HepG2 (cell line): ENCODE results near the gene EZH1. TPM values are rescaled to one million over a fixed set of nuclear protein-coding genes. Genes with fewer than 3 reads are reported as not detected.

ENCODE experiments used
- AGO2 ChIP-seq: fragments of 200-400 bp; formaldehyde crosslinking; optimal IDR thresholded peaks from 2 replicates; pipeline ENCODE3; 2017; ENCODE audit warnings: mild to moderate bottlenecking, low read depth, low read length, moderate library complexity
- BCL3 ChIP-seq: sonication (generic); formaldehyde crosslinking; IDR thresholded peaks from 2 replicates; pipeline ENCODE4 v1.5.1; 2020; ENCODE audit warnings: mild to moderate bottlenecking, missing genetic modification reagents, moderate library complexity
- CBX1 ChIP-seq: IDR thresholded peaks from one replicate; pipeline ENCODE4 v1.6.1; 2016; ENCODE audit warnings: antibody characterized with exemption, low read depth
- EEA1 ChIP-seq: sonication (generic); formaldehyde crosslinking; IDR thresholded peaks from 2 replicates; pipeline ENCODE4 v1.5.1; 2020; ENCODE audit warnings: mild to moderate bottlenecking, missing genetic modification reagents, borderline replicate concordance
- HCFC1 ChIP-seq: fragments of 150-350 bp; IDR thresholded peaks from 2 replicates; pipeline ENCODE4 v1.6.1; 2014; ENCODE audit warnings: low read depth, low read length
- KIAA2018 ChIP-seq: sonication (generic); formaldehyde crosslinking; IDR thresholded peaks from 2 replicates; pipeline ENCODE4 v1.5.0; 2020; ENCODE audit warnings: mild to moderate bottlenecking, missing genetic modification reagents, borderline replicate concordance
- NR1H2 ChIP-seq: sonication (generic); formaldehyde crosslinking; IDR thresholded peaks from 2 replicates; pipeline ENCODE4 v1.8.1; 2022; ENCODE audit warnings: low read depth, missing genetic modification reagents, borderline replicate concordance
- ZNF232 ChIP-seq: sonication (generic); formaldehyde crosslinking; IDR thresholded peaks from 2 replicates; pipeline ENCODE4 v1.4.0; 2020; ENCODE audit warnings: missing genetic modification reagents, borderline replicate concordance
- ZNF260 ChIP-seq: sonication (generic); formaldehyde crosslinking; IDR thresholded peaks from 2 replicates; pipeline ENCODE4 v1.4.0; 2020; ENCODE audit warnings: missing genetic modification reagents, low read depth, mild to moderate bottlenecking, borderline replicate concordance
- ZNF275 ChIP-seq: sonication (generic); formaldehyde crosslinking; IDR thresholded peaks from 2 replicates; pipeline ENCODE4 v1.8.0; 2022; ENCODE audit warnings: missing genetic modification reagents, mild to moderate bottlenecking, inconsistent platforms, borderline replicate concordance
- ZNF589 ChIP-seq: sonication (generic); formaldehyde crosslinking; conservative IDR thresholded peaks from 2 replicates; pipeline ENCODE4 v1.8.0; 2022; ENCODE audit warnings: mild to moderate bottlenecking, moderate library complexity, missing genetic modification reagents
- ZNF720 ChIP-seq: sonication (generic); formaldehyde crosslinking; IDR thresholded peaks from 2 replicates; pipeline ENCODE4 v1.4.0; 2020; ENCODE audit warnings: missing genetic modification reagents
- ZNF75D ChIP-seq: sonication (generic); formaldehyde crosslinking; IDR thresholded peaks from 2 replicates; pipeline ENCODE4 v1.8.1; 2023; ENCODE audit warnings: missing genetic modification reagents, mild to moderate bottlenecking, borderline replicate concordance
- ZNF780A ChIP-seq: sonication (generic); formaldehyde crosslinking; IDR thresholded peaks from 2 replicates; pipeline ENCODE4 v1.8.0; 2022; ENCODE audit warnings: mild to moderate bottlenecking, missing genetic modification reagents, moderate library complexity
- ZSCAN21 ChIP-seq: sonication (generic); formaldehyde crosslinking; IDR thresholded peaks from 2 replicates; pipeline ENCODE4 v1.8.0; 2022; ENCODE audit warnings: mild to moderate bottlenecking, missing genetic modification reagents, moderate library complexity, borderline replicate concordance
- polyA plus RNA-seq, 8 experiments: library from polyadenylated mRNA; depleted of rRNA in 3 of 8; stranded (reverse) in 7 of 8; unstranded in 1 of 8; fragments of >200 nt; fragmentation: Illumina TruSeq in 4 of 8; extraction: Trizol in 4 of 8; gene quantifications; 2 replicates each; pipeline versions ENCODE4 v1.2.1 to v1.2.3, GENCODE V29; 2011 to 2016; ENCODE audit warnings: low read depth in 4 of 8, missing spikeins in 1 of 8, mixed read lengths in 1 of 8; ENCODE audit not compliant: insufficient read depth in 1 of 8
- total RNA-seq, 5 experiments: library from RNA; depleted of rRNA; stranded (reverse); fragments of >200 nt; fragmentation: Illumina TruSeq; extraction: Trizol; gene quantifications; 2 replicates each; pipeline ENCODE4 v1.2.3, GENCODE V29; 2016; ENCODE audit warnings: low read depth in 1 of 5

The EZH1 gene
- total and polyA plus RNA-seq, 2 of the 13 experiments (the other 11 are each of a cell fraction or from before 2014, with no cell fraction given): 11.6 to 24.0 TPM

GRCh38 chr17:42744806-42745617, at the start of gene EZH1 (continued):
- TF ChIP-seq EEA1 (CRISPR knock-in tag): no peak
- TF ChIP-seq ZNF260 (CRISPR knock-in tag): 0 out of 2 replicates have a peak, but pooled peaks have one; percentile 72
- peak; percentile 54; the same call in 1 of the 2 replicates for TF ChIP-seq ZNF589 (CRISPR knock-in tag)
- TF ChIP-seq NR1H2: peak; percentile 83; the same call in 1 of the 2 replicates
- TF ChIP-seq KIAA2018: no peak
- TF ChIP-seq ZNF232 (CRISPR knock-in tag): peak; percentile 74; the same call in 1 of the 2 replicates
- peak; percentile 97 for TF ChIP-seq BCL3
- TF ChIP-seq ZNF75D (CRISPR knock-in tag): peak; percentile 91; the same call in 1 of the 2 replicates
- peak; percentile 70; the same call in 1 of the 2 replicates for TF ChIP-seq ZNF780A
- peak; percentile 52; the same call in 1 of the 2 replicates for TF ChIP-seq ZNF720
- TF ChIP-seq ZSCAN21 (CRISPR knock-in tag): peak; percentile 71
- TF ChIP-seq ZNF275 (CRISPR knock-in tag): peak; percentile 65; the same call in 1 of the 2 replicates
- TF ChIP-seq HCFC1: no peak
- peak; percentile 88 for TF ChIP-seq AGO2
- peak; percentile 14 for TF ChIP-seq CBX1
